GM21526 (cell line): Measurements from ENCODE around the gene FRMD1.

Experiments
- ATAC-seq: cut with Tn5 transposase; IDR thresholded peaks from one replicate; pipeline ENCODE4 v1.9.1; 2021; ENCODE audit warnings: moderate library complexity; ENCODE audit not compliant: unreplicated experiment, low FRiP score

FRMD1 gene

GRCh38 chr6:168015009-168015408 lies 64.0 kb downstream of the FRMD1 start:
- ATAC-seq: no peak

- ATAC-seq: no peak
These were observed 64.6 kb downstream of the FRMD1 start for GRCh38 chr6:168014428-168014827.

GRCh38 chr6:168013250-168013915 lies 65.6 kb downstream of the FRMD1 start:
- no peak for ATAC-seq

GRCh38 chr6:168012431-168013249 lies 66.4 kb downstream of the FRMD1 start:
- no peak for ATAC-seq

GRCh38 chr6:168011291-168011690 lies 67.7 kb downstream of the FRMD1 start:
- ATAC-seq: no peak

- no peak for ATAC-seq
These were observed 69.7 kb downstream of the FRMD1 start for GRCh38 chr6:168009331-168009730.

GRCh38 chr6:168007592-168008338 lies 71.2 kb downstream of the FRMD1 start:
- ATAC-seq: no peak

GRCh38 chr6:168005796-168006195 lies 73.2 kb downstream of the FRMD1 start:
- no peak for ATAC-seq

- ATAC-seq: no peak
These were observed 74.1 kb downstream of the FRMD1 start for GRCh38 chr6:168004945-168005344.

GRCh38 chr6:168004023-168004422 lies 75.0 kb downstream of the FRMD1 start:
- no peak for ATAC-seq
